ENCODE measurements around the gene OR2Y1.
"Not testable (repeated sequence)": the region's sequence is repeated elsewhere in the genome, so short reads cannot be mapped to it uniquely, and the experiment has no call there.

The OR2Y1 gene

GRCh38 chr5:180739958-180740357, at the start of gene OR2Y1:
OR2Y1 (minus strand) TSS chr5:180740058; CDS start chr5:180740058, 0 bp downstream.
- DNase-seq (ENCODE audit: low spot score) = no peak

- not testable (repeated sequence) for DNase-seq (ENCODE audit: low spot score)
Measured at GRCh38 chr5:180788651-180789410, 49.0 kb upstream of the OR2Y1 start.

DNA sequence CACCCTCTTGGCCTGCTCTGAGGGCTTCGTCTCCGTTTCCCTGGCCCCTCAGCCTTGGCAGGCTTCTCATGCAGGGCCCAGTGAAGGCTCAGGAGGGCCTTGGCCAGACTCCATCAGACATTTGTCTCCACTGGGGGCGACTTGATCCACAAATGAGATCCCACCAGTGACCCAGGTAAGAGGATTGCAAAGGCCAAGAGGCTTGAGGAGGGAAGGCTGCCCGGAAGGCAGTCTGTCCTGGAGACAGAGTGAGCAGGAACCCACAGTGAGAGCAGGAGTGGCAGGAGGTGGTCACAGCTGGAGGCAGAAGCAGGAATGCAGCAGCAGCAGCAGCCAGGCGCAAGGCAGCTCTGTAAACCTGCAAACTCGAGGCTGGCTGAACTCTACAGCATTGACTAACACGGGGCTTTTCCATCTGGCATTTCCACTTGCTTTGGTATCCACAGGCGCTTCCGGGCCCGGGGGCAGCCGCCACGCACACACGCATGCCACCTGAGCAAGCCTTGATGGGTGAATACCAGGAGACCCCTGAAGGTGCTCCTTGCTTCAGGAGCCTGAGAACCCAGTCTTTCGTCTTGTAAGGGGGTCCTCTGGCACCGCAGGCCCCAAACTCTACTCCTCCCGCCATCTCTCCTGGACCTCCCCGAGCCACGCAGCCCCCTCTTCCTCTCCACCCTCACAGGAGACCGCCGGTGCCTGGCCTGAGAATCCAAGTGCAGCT, 48.0 kb upstream of the OR2Y1 start:
- no peak for DNase-seq (ENCODE audit: low spot score)

GRCh38 chr5:180786531-180787398, 46.9 kb upstream of the OR2Y1 start:
- DNase-seq (ENCODE audit: low spot score) = no peak

DNA sequence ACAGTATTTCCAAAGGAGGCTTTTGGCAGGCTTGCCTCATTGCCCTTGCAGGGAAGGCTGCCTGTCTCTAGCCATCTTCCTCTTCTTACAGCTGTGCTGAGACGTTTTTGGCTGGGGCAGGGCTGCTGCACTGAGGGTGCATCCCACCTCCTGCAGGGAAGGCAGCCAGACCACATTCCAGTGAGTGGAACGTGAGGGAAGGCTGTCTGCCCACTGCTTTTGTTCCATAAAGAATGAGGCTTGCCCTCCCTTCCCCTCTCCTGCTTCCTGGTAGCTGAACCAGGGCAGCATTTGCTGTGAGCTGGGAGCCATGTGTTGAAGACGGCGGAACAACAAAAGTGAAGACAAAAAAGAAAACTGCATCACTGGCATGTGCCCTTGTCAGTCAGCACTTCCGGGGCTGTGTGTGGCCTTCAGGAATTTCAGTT, 46.0 kb upstream of the OR2Y1 start:
- no peak for DNase-seq (ENCODE audit: low spot score)

DNA sequence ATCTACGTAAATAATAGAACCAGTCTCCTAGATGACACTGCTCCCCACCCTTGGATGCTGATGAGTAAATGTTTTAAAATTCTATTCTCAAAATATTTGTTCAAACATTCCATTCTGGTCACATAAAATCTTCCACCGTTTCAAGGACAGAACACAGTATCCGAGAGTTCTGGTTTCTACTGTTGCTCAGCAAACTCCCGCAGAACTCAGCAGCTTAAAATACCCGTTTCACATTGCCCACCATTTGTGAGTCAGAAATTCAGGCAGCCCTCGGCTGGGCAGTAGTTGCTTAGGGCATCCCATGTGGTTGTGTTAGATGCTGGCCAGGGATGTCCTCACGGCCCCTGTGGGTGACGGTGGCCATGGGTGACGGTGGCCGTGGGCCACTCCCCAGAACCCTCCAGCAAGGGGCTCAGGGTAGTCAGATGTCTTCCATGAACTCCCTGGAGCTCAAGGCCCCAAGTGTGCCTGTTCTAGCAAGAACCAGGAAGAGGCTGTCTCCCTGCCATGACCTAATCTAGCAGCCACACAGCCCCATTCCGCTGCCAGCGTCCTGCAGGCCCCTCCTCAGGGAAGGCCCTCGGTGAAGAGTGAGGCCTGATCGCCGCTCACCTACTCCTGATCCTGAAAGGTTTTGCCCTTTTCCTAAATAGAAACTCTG, 45.4 kb upstream of the OR2Y1 start:
- no peak for DNase-seq (ENCODE audit: low spot score)

DNA sequence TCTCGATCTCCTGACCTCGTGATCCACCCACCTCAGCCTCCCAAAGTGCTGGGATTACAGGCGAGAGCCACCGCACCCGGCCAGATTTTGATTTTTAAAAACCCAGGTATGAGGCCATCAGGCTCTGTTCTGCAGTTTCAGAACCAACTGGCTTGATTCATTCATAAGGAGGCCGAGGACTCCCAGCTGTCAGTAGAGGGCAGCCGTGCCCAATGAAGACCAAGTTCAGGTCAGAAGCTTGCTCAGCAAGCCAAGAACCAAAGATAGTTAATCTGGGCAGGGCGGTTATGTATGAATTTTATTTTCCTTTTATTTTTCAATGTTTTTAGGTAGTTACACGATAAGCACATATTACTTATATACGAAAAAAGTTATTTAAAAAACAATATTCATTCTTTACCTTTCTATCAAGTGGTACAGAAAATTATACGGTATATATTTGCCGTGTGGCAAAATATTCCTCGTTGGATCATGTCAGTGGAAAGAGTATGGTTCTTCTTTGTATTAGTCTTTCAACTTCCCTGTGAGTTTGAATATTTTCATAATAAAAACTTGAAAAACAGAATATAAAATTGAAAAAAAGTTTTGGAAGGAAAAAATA, 44.7 kb upstream of the OR2Y1 start:
- no peak for DNase-seq (ENCODE audit: low spot score)

- DNase-seq (ENCODE audit: low spot score) = no peak
Measured at GRCh38 chr5:180783340-180784052, 43.6 kb upstream of the OR2Y1 start.

GRCh38 chr5:180782748-180783147, 42.9 kb upstream of the OR2Y1 start:
- DNase-seq (ENCODE audit: low spot score) = no peak

DNA sequence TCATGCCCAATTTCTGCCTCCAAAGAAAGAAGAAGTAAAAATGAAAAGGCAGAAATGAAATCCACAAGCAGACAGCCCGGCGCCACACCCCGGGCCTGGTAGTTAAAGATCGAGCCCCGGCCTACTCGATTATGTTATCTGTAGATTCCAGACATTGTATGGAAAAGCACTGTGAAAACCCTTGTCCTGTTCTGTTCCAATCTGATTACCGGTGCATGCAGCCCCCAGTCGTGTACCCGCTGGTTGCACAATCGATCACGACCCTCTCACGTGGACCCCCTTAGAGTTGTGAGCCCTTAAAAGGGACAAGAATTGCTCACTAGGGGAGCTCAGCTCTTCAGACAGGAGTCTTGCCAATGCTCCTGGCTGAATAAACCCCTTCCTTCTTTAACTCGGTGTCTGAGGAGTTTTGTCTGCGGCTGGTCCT, 42.1 kb upstream of the OR2Y1 start:
- not testable (repeated sequence) for DNase-seq (ENCODE audit: low spot score)

GRCh38 chr5:180779985-180780610, 40.2 kb upstream of the OR2Y1 start:
- DNase-seq (ENCODE audit: low spot score) = no peak

DNA sequence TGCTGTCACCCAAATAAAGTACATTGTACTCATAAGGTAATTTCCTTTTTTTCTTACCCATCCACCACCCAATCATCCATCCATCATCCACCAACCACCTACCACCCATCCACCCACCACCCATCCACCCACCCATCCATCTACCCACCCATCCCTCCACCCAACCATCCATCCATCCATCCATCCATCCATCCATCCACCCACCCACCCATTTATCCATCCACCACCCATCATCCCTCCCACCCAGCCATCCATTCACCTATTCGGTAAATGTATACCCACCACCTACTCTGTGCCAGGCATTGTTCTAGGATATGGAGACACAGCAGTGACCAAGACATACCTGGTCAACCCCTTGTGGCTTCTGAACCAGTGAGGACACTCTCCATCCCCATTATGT, 37.6 kb upstream of the OR2Y1 start:
- no peak for DNase-seq (ENCODE audit: low spot score)

DNA sequence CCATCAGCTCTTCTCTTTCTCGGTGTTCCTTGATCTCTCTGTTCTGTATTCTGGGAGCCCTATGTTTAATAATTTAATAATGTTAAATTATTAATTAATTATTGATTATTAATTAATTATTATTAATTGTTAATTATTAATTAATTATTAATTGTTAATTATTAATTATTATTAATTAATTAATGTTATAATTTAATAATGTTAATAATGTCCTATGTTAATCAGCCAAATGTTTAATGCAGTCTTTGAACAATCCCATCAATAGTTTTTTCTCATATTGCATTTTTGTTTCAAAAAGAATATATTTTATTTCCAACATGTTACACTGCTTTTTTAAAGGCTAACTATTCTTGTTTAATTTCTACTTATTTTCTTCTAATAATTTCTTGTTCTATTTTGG, 36.5 kb upstream of the OR2Y1 start:
- DNase-seq (ENCODE audit: low spot score) = no peak

DNA sequence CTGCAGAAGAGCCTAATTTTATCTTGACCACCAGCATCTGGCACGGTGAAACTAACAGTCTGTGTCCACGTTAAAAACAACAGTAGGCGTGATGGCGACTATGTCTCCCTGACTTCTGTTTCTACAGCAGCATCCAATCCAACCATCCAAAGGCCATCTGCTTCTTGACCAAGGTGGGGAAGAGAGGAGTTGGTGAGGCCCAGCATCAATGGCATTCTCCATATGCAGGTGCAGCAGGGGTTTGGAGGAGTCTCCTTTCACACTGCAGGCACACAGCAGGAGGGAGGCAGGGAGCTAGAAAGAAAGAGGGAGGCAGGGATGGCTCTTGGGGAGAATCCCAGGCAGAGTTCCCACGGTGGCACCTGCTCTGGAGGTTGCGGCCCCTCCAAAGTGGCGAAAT, 35.8 kb upstream of the OR2Y1 start:
- DNase-seq (ENCODE audit: low spot score) = no peak

DNA sequence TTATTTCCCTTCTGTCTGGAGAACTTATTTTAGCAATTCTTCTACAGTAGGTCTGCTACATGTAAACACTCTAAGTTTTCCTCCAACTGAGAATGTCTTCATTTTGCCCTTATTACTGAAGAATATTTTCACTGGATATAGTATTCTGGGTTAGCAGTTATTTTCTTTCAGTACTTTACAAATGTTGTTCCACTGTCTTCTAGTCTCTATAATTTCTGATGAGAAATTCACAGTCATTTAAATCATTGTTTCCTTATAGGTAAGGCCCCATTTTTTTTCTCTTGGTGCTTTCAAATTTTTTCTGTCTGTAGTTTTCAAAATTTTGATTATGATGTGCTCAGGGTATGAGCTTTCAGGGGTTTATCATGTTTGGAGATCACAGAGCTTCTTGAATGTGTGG, 32.0 kb upstream of the OR2Y1 start:
- DNase-seq (ENCODE audit: low spot score) = no peak

GRCh38 chr5:180769821-180770220, 30.0 kb upstream of the OR2Y1 start:
- DNase-seq (ENCODE audit: low spot score) = no peak

- DNase-seq (ENCODE audit: low spot score) = no peak
Measured at GRCh38 chr5:180755601-180756000, 15.7 kb upstream of the OR2Y1 start.

DNA sequence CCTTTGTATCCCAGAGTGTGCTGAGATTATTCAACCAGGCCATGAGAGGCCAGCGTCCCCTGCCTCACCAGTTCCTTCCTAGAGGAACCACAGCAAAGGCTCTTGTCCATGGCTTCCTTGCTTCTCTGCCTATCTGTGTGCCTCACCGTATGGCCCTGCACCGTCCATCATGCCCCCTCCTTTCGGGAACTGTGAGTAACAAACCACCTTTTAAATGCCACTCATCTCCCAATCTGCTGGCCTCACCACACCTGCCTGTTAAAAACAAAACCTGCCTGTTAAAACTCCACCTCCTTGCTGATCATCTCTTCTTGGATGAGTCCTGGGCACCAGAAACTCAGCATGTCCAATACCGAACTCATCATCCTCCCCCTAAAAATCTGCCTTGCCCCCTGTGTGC, 4.4 kb upstream of the OR2Y1 start:
- no peak for DNase-seq (ENCODE audit: low spot score)

- DNase-seq (ENCODE audit: low spot score) = no peak
Measured at GRCh38 chr5:180742727-180743126, 2.9 kb upstream of the OR2Y1 start.

DNA sequence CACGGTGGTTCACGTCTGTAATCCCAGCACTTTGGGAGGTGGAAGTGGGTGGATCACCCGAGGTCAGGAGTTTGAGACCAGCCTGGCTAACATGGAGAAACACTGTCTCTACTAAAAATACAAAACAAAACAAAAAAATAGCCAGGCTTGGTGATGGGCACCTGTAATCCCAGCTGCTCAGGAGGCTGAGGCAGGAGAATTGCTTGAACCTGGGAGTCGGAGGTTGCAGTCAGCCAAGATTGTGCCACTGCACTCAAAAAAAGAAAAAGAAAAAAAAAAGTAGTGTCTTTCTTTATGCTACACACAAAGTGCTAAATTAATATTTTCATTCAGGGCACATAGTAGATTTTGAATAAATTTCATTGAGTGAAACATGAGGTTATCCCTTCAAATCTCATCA, 1.1 kb upstream of the OR2Y1 start:
- not testable (repeated sequence) for DNase-seq (ENCODE audit: low spot score)

Measured in putamen (tissue), 1 donor.